ENCODE results near the gene DYNC1I1. TPM values are rescaled to one million over a fixed set of nuclear protein-coding genes. Genes with fewer than 3 reads are reported as not detected.

Gene DYNC1I1
- total RNA-seq, 1 donor from 2014 or later, result 38.8 TPM

- H3K36me3 ChIP-seq, result no peaks in the 10 kb centered on the region
- no peak overlapping the region for H3K27ac ChIP-seq (replicated peaks)
- intact Hi-C loops (cut with micrococcal nuclease), result loop anchor here (5.0 kb wide), 1 partner anchor 952 kb away; no protein-coding TSS in a partner anchor
- H3K4me3 ChIP-seq, result peak overlapping the region; percentile 67
- no peaks in the 10 kb centered on the region for H3K9me3 ChIP-seq (replicated peaks)
- peak; percentile 53 for DNase-seq
- H3K27me3 ChIP-seq (ENCODE audit: low read depth), result peaks cover 6% of the 10 kb centered on the region
- TF ChIP-seq CTCF (IDR thresholded peaks at IDR 0.05; ENCODE audit: borderline replicate concordance), result peak; percentile 88
- H3K4me1 ChIP-seq, result peaks cover 6% of the 10 kb centered on the region
Observed at GRCh38 chr7:96075510-96076349, 303.4 kb downstream of the DYNC1I1 start.

DNA sequence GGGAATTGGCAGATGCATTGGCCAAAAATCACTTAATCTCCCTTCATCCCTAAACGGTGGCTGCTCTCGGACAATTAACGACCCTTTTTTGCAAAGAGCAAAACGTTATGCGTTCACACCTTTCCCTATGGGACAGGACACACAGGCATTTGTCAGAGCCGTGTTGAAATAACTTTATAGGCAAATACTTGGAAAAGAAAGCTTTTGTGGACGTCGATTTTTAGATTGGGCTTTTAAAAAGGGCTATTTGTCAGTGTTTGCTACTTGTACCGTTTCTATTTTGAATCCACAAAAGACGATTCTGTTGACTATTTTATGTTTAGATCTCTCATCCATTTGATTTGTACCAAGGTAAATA lies 304.0 kb downstream of the DYNC1I1 start:
- DNase-seq, result no peak
- Histone ChIP-seq H3K9me3 (replicated peaks) (no peaks in the 10 kb centered on the region), H3K27me3 (ENCODE audit: low read depth) (peaks cover 6% of the 10 kb centered on the region), H3K27ac (replicated peaks) (no peak overlapping the region), H3K4me1 (peaks cover 6% of the 10 kb centered on the region), H3K36me3 (no peaks in the 10 kb centered on the region), H3K4me3 (peak overlapping the region; percentile 67)
- intact Hi-C loops (cut with micrococcal nuclease), result loop anchor here (5.0 kb wide), 1 partner anchor 951 kb away; no protein-coding TSS in a partner anchor
- no peak for TF ChIP-seq CTCF (IDR thresholded peaks at IDR 0.05; ENCODE audit: borderline replicate concordance)

- peaks cover 6% of the 10 kb centered on the region for H3K27me3 ChIP-seq (ENCODE audit: low read depth)
- H3K27ac ChIP-seq (replicated peaks), result no peak overlapping the region
- no peak overlapping the region for H3K4me3 ChIP-seq
- peaks cover 6% of the 10 kb centered on the region for H3K4me1 ChIP-seq
- no peaks in the 10 kb centered on the region for H3K9me3 ChIP-seq (replicated peaks)
- H3K36me3 ChIP-seq, result no peaks in the 10 kb centered on the region
- no peak for DNase-seq
- TF ChIP-seq CTCF (IDR thresholded peaks at IDR 0.05; ENCODE audit: borderline replicate concordance), result no peak
- intact Hi-C loops (cut with micrococcal nuclease), result no loop called here
Observed at GRCh38 chr7:96080027-96080426, 307.7 kb downstream of the DYNC1I1 start.

GRCh38 chr7:96084881-96085553 lies 312.7 kb downstream of the DYNC1I1 start:
- Histone ChIP-seq H3K27me3 (ENCODE audit: low read depth) (no peaks in the 10 kb centered on the region), H3K27ac (replicated peaks) (no peak overlapping the region), H3K4me1 (no peaks in the 10 kb centered on the region), H3K36me3 (no peaks in the 10 kb centered on the region), H3K4me3 (no peak overlapping the region), H3K9me3 (replicated peaks) (no peaks in the 10 kb centered on the region)
- DNase-seq, result no peak
- no peak for TF ChIP-seq CTCF (IDR thresholded peaks at IDR 0.05; ENCODE audit: borderline replicate concordance)
- intact Hi-C loops (cut with micrococcal nuclease), result no loop called here

DNA sequence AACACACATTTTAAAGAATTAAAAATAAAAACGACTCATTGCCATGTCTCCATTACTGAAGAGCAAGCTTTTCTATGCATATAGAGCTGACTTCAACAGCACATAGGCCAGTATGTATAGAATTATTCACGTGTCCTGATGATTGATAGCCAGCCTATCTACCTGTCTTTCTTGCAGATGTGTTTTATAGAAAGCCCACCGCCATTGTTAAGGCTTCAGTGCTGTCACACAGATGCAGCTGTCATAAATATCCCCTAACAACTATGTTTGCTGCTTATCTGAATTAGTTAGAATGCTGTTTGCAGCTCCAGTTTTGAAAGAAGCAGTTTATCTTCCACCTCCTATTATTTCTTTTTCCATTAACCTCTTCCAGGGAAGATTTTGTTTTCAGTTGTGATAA lies 313.6 kb downstream of the DYNC1I1 start:
- Histone ChIP-seq H3K9me3 (replicated peaks) (no peaks in the 10 kb centered on the region), H3K36me3 (no peaks in the 10 kb centered on the region), H3K27ac (replicated peaks) (no peak overlapping the region), H3K4me1 (no peaks in the 10 kb centered on the region), H3K27me3 (ENCODE audit: low read depth) (no peaks in the 10 kb centered on the region), H3K4me3 (no peak overlapping the region)
- DNase-seq, result no peak
- intact Hi-C loops (cut with micrococcal nuclease), result no loop called here
- no peak for TF ChIP-seq CTCF (IDR thresholded peaks at IDR 0.05; ENCODE audit: borderline replicate concordance)

All from left ventricle myocardium inferior (tissue), 1 donor.